Mesendoderm (in vitro differentiated cells): ENCODE data around the gene DUSP1.

Source experiments
- DNase-seq: peaks from one replicate; pipeline ENCODE4 v3.0.0; 2013
- H2AK5ac ChIP-seq: 2 replicates; pipeline ENCODE4 v1.6.1; 2013; ENCODE audit warnings: low read length, inconsistent platforms
- H2BK120ac ChIP-seq: 2 replicates; pipeline ENCODE4 v1.6.1; 2013; ENCODE audit warnings: low read depth, mild to moderate bottlenecking, low read length, moderate library complexity, mixed read lengths
- H2BK15ac ChIP-seq: replicated peaks from 2 replicates; pipeline ENCODE4 v1.6.1; 2013; ENCODE audit warnings: low read depth, mild to moderate bottlenecking, moderate library complexity
- H2BK5ac ChIP-seq: 2 replicates; pipeline ENCODE4 v1.6.1; 2013; ENCODE audit warnings: low read length, inconsistent platforms
- H3K18ac ChIP-seq: 2 replicates; pipeline ENCODE4 v1.6.1; 2013; ENCODE audit warnings: mild to moderate bottlenecking, low read length, mixed read lengths
- H3K23ac ChIP-seq: one replicate; pipeline ENCODE4 v1.6.1; 2013; ENCODE audit warnings: low read length
- H3K27ac ChIP-seq: 2 replicates; pipeline ENCODE4 v1.5.1; 2013; ENCODE audit warnings: low read depth, mild to moderate bottlenecking, inconsistent platforms, low read length, moderate library complexity
- H3K27me3 ChIP-seq: 2 replicates; pipeline ENCODE4 v1.6.1; 2013; ENCODE audit warnings: low read length, control low read depth, mild to moderate bottlenecking, inconsistent platforms; ENCODE audit not compliant: insufficient read depth, poor library complexity
- H3K36me3 ChIP-seq: 2 replicates; pipeline ENCODE4 v1.6.1; 2013; ENCODE audit warnings: low read length, inconsistent platforms; ENCODE audit not compliant: control insufficient read depth, insufficient read depth
- H3K4ac ChIP-seq: one replicate; pipeline ENCODE4 v1.6.1; 2013; ENCODE audit warnings: low read depth, mild to moderate bottlenecking, low read length, moderate library complexity
- H3K4me1 ChIP-seq: 2 replicates; pipeline ENCODE4 v1.6.1; 2013; ENCODE audit warnings: low read depth, low read length, inconsistent platforms; ENCODE audit not compliant: control insufficient read depth
- H3K4me2 ChIP-seq: 2 replicates; pipeline ENCODE4 v1.6.1; 2013; ENCODE audit warnings: low read length
- H3K4me3 ChIP-seq: 2 replicates; pipeline ENCODE4 v1.5.1; 2013; ENCODE audit warnings: mild to moderate bottlenecking, low read length
- H3K56ac ChIP-seq: one replicate; pipeline ENCODE4 v1.6.1; 2013; ENCODE audit warnings: low read length
- H3K79me1 ChIP-seq: 2 replicates; pipeline ENCODE4 v1.6.1; 2013; ENCODE audit warnings: low read length, inconsistent platforms
- H3K79me2 ChIP-seq: 2 replicates; pipeline ENCODE4 v1.6.1; 2013; ENCODE audit warnings: mild to moderate bottlenecking, low read length; ENCODE audit not compliant: control insufficient read depth, insufficient read depth
- H3K9ac ChIP-seq: 2 replicates; pipeline ENCODE4 v1.6.1; 2013; ENCODE audit warnings: low read length, inconsistent platforms
- H4K5ac ChIP-seq: one replicate; pipeline ENCODE4 v1.6.1; 2013; ENCODE audit warnings: low read length
- H4K8ac ChIP-seq: one replicate; pipeline ENCODE4 v1.6.1; 2013; ENCODE audit warnings: low read depth, mild to moderate bottlenecking, control low read depth, low read length, moderate library complexity
- WGBS: extraction: QIAGEN DNeasy Blood & Tissue Kit; methylation state at CpG from one replicate; pipeline ENCODE4 v1.1.7; 2013; ENCODE audit warnings: low lambda C conversion rate, missing lambda C conversion rate; ENCODE audit not compliant: insufficient coverage; ENCODE audit errors: extremely low coverage; 5-methylcytosine and 5-hydroxymethylcytosine counted together

The DUSP1 gene

GRCh38 chr5:172779691-172780341 lies 8.8 kb upstream of the DUSP1 start:
- Histone ChIP-seq H3K79me1 (no peaks in the 10 kb centered on the region), H3K56ac (no peak overlapping the region), H3K27ac (no peak overlapping the region), H2AK5ac (no peak overlapping the region), H3K4ac (no peak overlapping the region), H3K27me3 (no peaks in the 10 kb centered on the region), H3K36me3 (no peaks in the 10 kb centered on the region), H4K8ac (no peak overlapping the region), H3K79me2 (no peaks in the 10 kb centered on the region), H2BK120ac (no peak overlapping the region), H4K5ac (no peak overlapping the region), H3K4me3 (no peak overlapping the region), H2BK5ac (no peak overlapping the region), H3K18ac (no peak overlapping the region), H3K9ac (no peak overlapping the region), H3K4me1 (no peaks in the 10 kb centered on the region), H3K23ac (no peak overlapping the region), H3K4me2 (no peak overlapping the region), H2BK15ac (no peak overlapping the region)
- no CpG with 5 or more reads among the region's 5 CpGs for WGBS
- no peak for DNase-seq

- Histone ChIP-seq H2BK120ac (no peak overlapping the region), H3K4me2 (no peak overlapping the region), H3K18ac (no peak overlapping the region), H4K8ac (no peak overlapping the region), H3K79me2 (no peaks in the 10 kb centered on the region), H3K23ac (no peak overlapping the region), H3K4me1 (no peaks in the 10 kb centered on the region), H3K27ac (no peak overlapping the region), H3K27me3 (no peaks in the 10 kb centered on the region), H2BK15ac (no peak overlapping the region), H3K36me3 (no peaks in the 10 kb centered on the region), H4K5ac (no peak overlapping the region), H2AK5ac (no peak overlapping the region), H3K56ac (no peak overlapping the region), H3K4me3 (no peak overlapping the region), H3K79me1 (no peaks in the 10 kb centered on the region), H3K4ac (no peak overlapping the region), H2BK5ac (no peak overlapping the region), H3K9ac (no peak overlapping the region)
- DNase-seq, result peak; percentile 70
- WGBS, result no CpG with 5 or more reads among the region's 13 CpGs
These were observed 7.2 kb upstream of the DUSP1 start for GRCh38 chr5:172777881-172778814.

- Histone ChIP-seq H3K4me1 (no peaks in the 10 kb centered on the region), H2BK120ac (no peak overlapping the region)
- no peak for DNase-seq
These were observed 5.2 kb upstream of the DUSP1 start for GRCh38 chr5:172776235-172776594.

GRCh38 chr5:172775326-172776234 lies 4.6 kb upstream of the DUSP1 start:
- no peak overlapping the region for H3K27ac ChIP-seq
- no peak overlapping the region for H4K5ac ChIP-seq
- no peaks in the 10 kb centered on the region for H3K27me3 ChIP-seq
- no peak overlapping the region for H3K23ac ChIP-seq
- H3K4me3 ChIP-seq, result no peak overlapping the region
- H3K4ac ChIP-seq, result no peak overlapping the region
- no peak overlapping the region for H3K18ac ChIP-seq
- H3K9ac ChIP-seq, result no peak overlapping the region
- peak; percentile 39 for DNase-seq
- WGBS, result no CpG with 5 or more reads among the region's 11 CpGs
- H2BK120ac ChIP-seq, result no peak overlapping the region
- no peak overlapping the region for H2BK15ac ChIP-seq
- no peaks in the 10 kb centered on the region for H3K79me2 ChIP-seq
- no peaks in the 10 kb centered on the region for H3K36me3 ChIP-seq
- H3K56ac ChIP-seq, result no peak overlapping the region
- no peaks in the 10 kb centered on the region for H3K79me1 ChIP-seq
- no peak overlapping the region for H2AK5ac ChIP-seq
- no peak overlapping the region for H2BK5ac ChIP-seq
- no peak overlapping the region for H4K8ac ChIP-seq
- H3K4me2 ChIP-seq, result no peak overlapping the region
- no peaks in the 10 kb centered on the region for H3K4me1 ChIP-seq

More at GRCh38 chr5:172776235-172776594, 5.2 kb upstream of the DUSP1 start:
- no peaks in the 10 kb centered on the region for H3K27me3 ChIP-seq
- H3K18ac ChIP-seq, result no peak overlapping the region
- H3K79me2 ChIP-seq, result no peaks in the 10 kb centered on the region
- H3K9ac ChIP-seq, result no peak overlapping the region
- no peak overlapping the region for H4K5ac ChIP-seq
- no peak overlapping the region for H3K4me3 ChIP-seq
- no peak overlapping the region for H2AK5ac ChIP-seq
- H3K4me2 ChIP-seq, result no peak overlapping the region
- no peaks in the 10 kb centered on the region for H3K79me1 ChIP-seq
- no peak overlapping the region for H3K23ac ChIP-seq
- no peak overlapping the region for H2BK5ac ChIP-seq
- no peak overlapping the region for H3K4ac ChIP-seq
- H3K27ac ChIP-seq, result no peak overlapping the region
- H3K36me3 ChIP-seq, result no peaks in the 10 kb centered on the region
- H2BK15ac ChIP-seq, result no peak overlapping the region
- H4K8ac ChIP-seq, result no peak overlapping the region
- no peak overlapping the region for H3K56ac ChIP-seq
- no CpG with 5 or more reads among the region's 2 CpGs for WGBS

- no peak overlapping the region for H2AK5ac ChIP-seq
- H4K5ac ChIP-seq, result no peak overlapping the region
- no peaks in the 10 kb centered on the region for H3K36me3 ChIP-seq
- no peak overlapping the region for H3K4ac ChIP-seq
- no peak overlapping the region for H4K8ac ChIP-seq
- no peak overlapping the region for H3K23ac ChIP-seq
- H3K79me1 ChIP-seq, result peaks cover 3% of the 10 kb centered on the region
- H3K56ac ChIP-seq, result no peak overlapping the region
- no peak overlapping the region for H2BK5ac ChIP-seq
- no peak overlapping the region for H3K18ac ChIP-seq
- H3K79me2 ChIP-seq, result peaks cover 6% of the 10 kb centered on the region
- H3K9ac ChIP-seq, result no peak overlapping the region
- H3K4me1 ChIP-seq, result peaks cover 3% of the 10 kb centered on the region
- no peak overlapping the region for H3K4me3 ChIP-seq
- no CpG with 5 or more reads among the region's 7 CpGs for WGBS
- no peaks in the 10 kb centered on the region for H3K27me3 ChIP-seq
- no peak overlapping the region for H3K4me2 ChIP-seq
- H2BK15ac ChIP-seq, result no peak overlapping the region
- H3K27ac ChIP-seq, result no peak overlapping the region
- DNase-seq, result no peak
- no peak overlapping the region for H2BK120ac ChIP-seq
These were observed 3.7 kb upstream of the DUSP1 start for GRCh38 chr5:172774561-172775315.
